ENCODE measurements around the gene PRKAR2B. TPM values are rescaled to one million over a fixed set of nuclear protein-coding genes. Genes with fewer than 3 reads are reported as not detected.
"Not testable (repeated sequence)": the region's sequence is repeated elsewhere in the genome, so short reads cannot be mapped to it uniquely, and the experiment has no call there.

PRKAR2B gene
- total and polyA plus RNA-seq, 2 donors (not counting 1 experiment from before 2014, with no cell fraction given), result 6.5 to 14.7 TPM

DNA sequence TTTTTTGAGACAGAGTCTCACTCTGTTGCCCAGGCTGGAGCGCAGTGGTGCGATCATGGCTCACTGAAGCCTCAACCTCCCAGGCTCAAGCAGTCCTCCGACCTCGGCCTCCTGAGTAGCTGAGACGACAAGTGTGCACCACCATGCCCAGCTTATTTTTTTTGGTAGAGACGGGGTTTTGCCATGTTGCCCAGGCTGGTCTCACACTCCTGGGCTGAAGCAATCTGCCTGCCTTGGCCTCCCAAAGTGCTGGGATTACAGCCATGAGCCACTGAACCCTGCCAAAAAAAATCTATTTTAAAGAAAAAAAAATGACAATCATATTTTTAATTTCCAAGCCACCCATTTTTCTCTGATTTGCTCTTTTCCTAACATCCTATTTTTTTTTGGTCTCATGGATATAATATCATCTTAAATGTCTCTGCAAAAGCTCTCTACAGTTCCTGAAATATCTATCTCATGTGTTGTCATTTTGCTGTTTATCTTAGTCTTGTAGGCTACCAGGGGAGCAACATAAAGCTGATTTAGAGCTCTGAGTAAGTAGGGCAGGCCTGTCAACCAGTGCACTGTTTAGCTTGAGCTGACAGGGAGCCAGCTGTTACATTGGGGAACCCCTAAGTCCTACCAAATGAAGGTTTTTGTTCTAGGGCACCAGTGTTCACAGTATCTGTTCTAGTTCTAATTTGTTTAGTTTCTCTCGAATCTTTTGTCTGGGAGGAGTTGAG lies 94.4 kb downstream of the PRKAR2B start:
- Histone ChIP-seq H3K4me3 (replicated peaks in 1 of 4; ENCODE audit: control extremely low read depth in 1 of 4, insufficient read depth in 1 of 4, low read depth in 3 of 4, low read length in 4 of 4) (no peak overlapping the region), H2AFZ (ENCODE audit: low read length) (no peak overlapping the region), H3K27me3 (ENCODE audit: control insufficient read depth, insufficient read depth, low read length) (no peaks in the 10 kb centered on the region), H3K4me2 (ENCODE audit: extremely low read depth, insufficient read depth, low read length) (no peak overlapping the region), H3K27ac (ENCODE audit: insufficient read depth, low read length) (no peak overlapping the region), H4K20me1 (ENCODE audit: control insufficient read depth, extremely low read depth, insufficient read depth, low read length) (no peaks in the 10 kb centered on the region), H3K79me2 (ENCODE audit: control insufficient read depth, insufficient read depth, low read length) (no peaks in the 10 kb centered on the region), H3K9me3 (ENCODE audit: control insufficient read depth, insufficient read depth, low read depth, low read length) (no peaks in the 10 kb centered on the region), H3K4me1 (ENCODE audit: control insufficient read depth, extremely low read depth, insufficient read depth, low read length) (no peaks in the 10 kb centered on the region), H3K9ac (ENCODE audit: insufficient read depth, low read length) (no peak overlapping the region), H3K36me3 (ENCODE audit: control insufficient read depth, insufficient read depth, low read length) (no peaks in the 10 kb centered on the region)
- peak in 1 of 2 donors; percentile 8 for DNase-seq (ENCODE audit: low read depth in 2 of 2)
- TF ChIP-seq, protein P1, sequence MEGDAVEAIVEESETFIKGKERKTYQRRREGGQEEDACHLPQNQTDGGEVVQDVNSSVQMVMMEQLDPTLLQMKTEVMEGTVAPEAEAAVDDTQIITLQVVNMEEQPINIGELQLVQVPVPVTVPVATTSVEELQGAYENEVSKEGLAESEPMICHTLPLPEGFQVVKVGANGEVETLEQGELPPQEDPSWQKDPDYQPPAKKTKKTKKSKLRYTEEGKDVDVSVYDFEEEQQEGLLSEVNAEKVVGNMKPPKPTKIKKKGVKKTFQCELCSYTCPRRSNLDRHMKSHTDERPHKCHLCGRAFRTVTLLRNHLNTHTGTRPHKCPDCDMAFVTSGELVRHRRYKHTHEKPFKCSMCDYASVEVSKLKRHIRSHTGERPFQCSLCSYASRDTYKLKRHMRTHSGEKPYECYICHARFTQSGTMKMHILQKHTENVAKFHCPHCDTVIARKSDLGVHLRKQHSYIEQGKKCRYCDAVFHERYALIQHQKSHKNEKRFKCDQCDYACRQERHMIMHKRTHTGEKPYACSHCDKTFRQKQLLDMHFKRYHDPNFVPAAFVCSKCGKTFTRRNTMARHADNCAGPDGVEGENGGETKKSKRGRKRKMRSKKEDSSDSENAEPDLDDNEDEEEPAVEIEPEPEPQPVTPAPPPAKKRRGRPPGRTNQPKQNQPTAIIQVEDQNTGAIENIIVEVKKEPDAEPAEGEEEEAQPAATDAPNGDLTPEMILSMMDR (conservative IDR thresholded peaks at IDR 0.05 in 1 of 2, IDR thresholded peaks at IDR 0.05 in 1 of 2; ENCODE audit: low read depth in 1 of 2, low read length in 2 of 2), result no peak
- no peak for TF ChIP-seq EZH2 (IDR thresholded peaks at IDR 0.05; ENCODE audit: low read length, missing control alignments)

DNA sequence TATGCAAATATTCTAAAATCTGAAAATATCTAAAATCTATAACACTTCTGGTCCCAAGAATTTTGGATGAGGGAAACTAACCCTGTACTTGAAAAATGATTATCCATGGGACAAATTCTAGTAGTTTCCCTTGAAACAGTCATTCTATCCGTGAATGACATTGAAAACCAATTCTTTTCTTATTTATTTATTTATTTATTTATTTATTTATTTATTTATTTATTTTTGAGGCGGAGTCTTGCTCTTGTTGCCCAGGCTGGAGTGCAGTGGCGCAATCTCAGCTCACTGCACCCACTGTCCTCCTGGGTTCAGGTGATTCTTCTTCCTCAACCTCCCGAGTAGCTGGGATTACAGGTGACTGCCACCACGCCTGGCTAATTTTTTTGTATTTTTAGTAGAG lies 99.4 kb downstream of the PRKAR2B start:
- not testable (repeated sequence) for H3K4me3 ChIP-seq (replicated peaks in 1 of 4; ENCODE audit: control extremely low read depth in 1 of 4, insufficient read depth in 1 of 4, low read depth in 3 of 4, low read length in 4 of 4); H3K27me3 ChIP-seq (ENCODE audit: control insufficient read depth, insufficient read depth, low read length); DNase-seq (ENCODE audit: low read depth in 2 of 2); H2AFZ ChIP-seq (ENCODE audit: low read length); H3K27ac ChIP-seq (ENCODE audit: insufficient read depth, low read length); H3K79me2 ChIP-seq (ENCODE audit: control insufficient read depth, insufficient read depth, low read length); H3K9me3 ChIP-seq (ENCODE audit: control insufficient read depth, insufficient read depth, low read depth, low read length); H4K20me1 ChIP-seq (ENCODE audit: control insufficient read depth, extremely low read depth, insufficient read depth, low read length); H3K9ac ChIP-seq (ENCODE audit: insufficient read depth, low read length); H3K4me2 ChIP-seq (ENCODE audit: extremely low read depth, insufficient read depth, low read length); H3K36me3 ChIP-seq (ENCODE audit: control insufficient read depth, insufficient read depth, low read length); H3K4me1 ChIP-seq (ENCODE audit: control insufficient read depth, extremely low read depth, insufficient read depth, low read length)

DNA sequence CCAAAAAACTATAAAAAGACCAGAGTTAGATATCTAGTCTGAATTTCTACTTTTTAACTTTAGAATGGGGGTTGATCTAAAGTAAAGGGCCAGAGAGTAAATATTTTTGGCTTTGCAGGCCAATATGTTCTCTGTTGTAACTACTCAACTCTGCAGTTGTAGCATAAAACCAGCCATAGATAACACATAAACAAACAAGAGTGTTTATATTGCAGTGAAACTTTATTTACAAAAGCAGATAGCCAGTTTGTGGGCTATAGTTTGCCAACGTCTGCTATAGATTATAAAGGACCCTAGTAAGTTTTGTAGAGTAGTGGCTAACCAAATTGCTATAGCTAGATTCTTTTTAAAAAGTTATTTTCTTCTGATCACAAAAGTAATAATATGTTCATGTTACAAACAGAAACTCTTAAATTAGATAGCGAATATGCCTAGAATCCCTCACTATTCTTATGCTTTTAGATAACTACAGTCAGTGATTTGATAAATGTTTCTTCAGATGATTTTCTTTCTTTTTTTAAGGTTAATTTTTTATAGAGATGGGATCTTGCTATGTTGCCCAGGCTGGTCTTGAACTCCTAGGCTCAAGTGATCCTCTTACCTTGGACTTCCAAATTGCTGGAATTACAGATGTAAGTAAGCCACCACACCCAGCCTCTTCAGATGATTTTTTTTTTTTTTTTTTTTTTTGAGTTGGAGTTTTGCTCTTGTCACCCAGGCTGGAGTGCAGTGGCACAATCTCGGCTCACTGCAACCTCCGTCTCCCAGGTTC lies 100.7 kb downstream of the PRKAR2B start:
- H3K4me1 ChIP-seq (ENCODE audit: control insufficient read depth, extremely low read depth, insufficient read depth, low read length), result peaks cover 4% of the 10 kb centered on the region
- H3K27me3 ChIP-seq (ENCODE audit: control insufficient read depth, insufficient read depth, low read length), result no peaks in the 10 kb centered on the region
- no peak overlapping the region for H3K9ac ChIP-seq (ENCODE audit: insufficient read depth, low read length)
- no peak for TF ChIP-seq EZH2 (IDR thresholded peaks at IDR 0.05; ENCODE audit: low read length, missing control alignments)
- TF ChIP-seq, protein P1 (conservative IDR thresholded peaks at IDR 0.05 in 1 of 2, IDR thresholded peaks at IDR 0.05 in 1 of 2; ENCODE audit: low read depth in 1 of 2, low read length in 2 of 2), result no peak
- H3K79me2 ChIP-seq (ENCODE audit: control insufficient read depth, insufficient read depth, low read length), result no peaks in the 10 kb centered on the region
- H3K36me3 ChIP-seq (ENCODE audit: control insufficient read depth, insufficient read depth, low read length), result no peaks in the 10 kb centered on the region
- H3K4me3 ChIP-seq (replicated peaks in 1 of 4; ENCODE audit: control extremely low read depth in 1 of 4, insufficient read depth in 1 of 4, low read depth in 3 of 4, low read length in 4 of 4), result no peak overlapping the region
- H4K20me1 ChIP-seq (ENCODE audit: control insufficient read depth, extremely low read depth, insufficient read depth, low read length), result no peaks in the 10 kb centered on the region
- DNase-seq (ENCODE audit: low read depth in 2 of 2), result no peak
- H3K9me3 ChIP-seq (ENCODE audit: control insufficient read depth, insufficient read depth, low read depth, low read length), result no peaks in the 10 kb centered on the region
- H3K27ac ChIP-seq (ENCODE audit: insufficient read depth, low read length), result no peak overlapping the region
- H3K4me2 ChIP-seq (ENCODE audit: extremely low read depth, insufficient read depth, low read length), result no peak overlapping the region
- H2AFZ ChIP-seq (ENCODE audit: low read length), result no peak overlapping the region
